HEK293 (cell line): ENCODE measurements around the gene CENPT.

Experiments used
- CTCF ChIP-seq: fragments of 450-650 bp; formaldehyde crosslinking; IDR thresholded peaks from 2 replicates; pipeline ENCODE4 v1.5.1; 2016; ENCODE audit warnings: missing biosample characterization, missing genetic modification characterization
- ZBTB11 ChIP-seq: fragments of 450-650 bp; formaldehyde crosslinking; conservative IDR thresholded peaks from 2 replicates; pipeline ENCODE4 v1.5.1; 2016; ENCODE audit warnings: low read depth, missing biosample characterization, missing genetic modification characterization
- ZNF138 ChIP-seq: fragments of 450-650 bp; formaldehyde crosslinking; IDR thresholded peaks from 2 replicates; pipeline ENCODE4 v1.5.1; 2016; ENCODE audit warnings: missing biosample characterization, missing genetic modification characterization, borderline replicate concordance
- TF ChIP-seq, protein P1 (sequence below): fragments of 450-650 bp; formaldehyde crosslinking; IDR thresholded peaks from 2 replicates; pipeline ENCODE4 v1.5.1; 2016; ENCODE audit warnings: missing biosample characterization, missing genetic modification characterization
- TF ChIP-seq, protein P2 (sequence below): fragments of 450-650 bp; formaldehyde crosslinking; optimal IDR thresholded peaks from 2 replicates; pipeline ENCODE3; 2016; ENCODE audit warnings: missing biosample characterization, mild to moderate bottlenecking, missing genetic modification characterization
- TF ChIP-seq, protein P3 (sequence below): fragments of 450-650 bp; formaldehyde crosslinking; IDR thresholded peaks from 2 replicates; pipeline ENCODE4 v1.5.1; 2016; ENCODE audit warnings: missing biosample characterization, missing genetic modification characterization

GRCh38 chr16:67858500-67858899 lies 11.0 kb upstream of the CENPT start:
- TF ChIP-seq CTCF (tag by site-specific recombination) (no peak), ZNF138 (tag by site-specific recombination) (no peak), ZBTB11 (no peak)
- TF ChIP-seq, protein P1, sequence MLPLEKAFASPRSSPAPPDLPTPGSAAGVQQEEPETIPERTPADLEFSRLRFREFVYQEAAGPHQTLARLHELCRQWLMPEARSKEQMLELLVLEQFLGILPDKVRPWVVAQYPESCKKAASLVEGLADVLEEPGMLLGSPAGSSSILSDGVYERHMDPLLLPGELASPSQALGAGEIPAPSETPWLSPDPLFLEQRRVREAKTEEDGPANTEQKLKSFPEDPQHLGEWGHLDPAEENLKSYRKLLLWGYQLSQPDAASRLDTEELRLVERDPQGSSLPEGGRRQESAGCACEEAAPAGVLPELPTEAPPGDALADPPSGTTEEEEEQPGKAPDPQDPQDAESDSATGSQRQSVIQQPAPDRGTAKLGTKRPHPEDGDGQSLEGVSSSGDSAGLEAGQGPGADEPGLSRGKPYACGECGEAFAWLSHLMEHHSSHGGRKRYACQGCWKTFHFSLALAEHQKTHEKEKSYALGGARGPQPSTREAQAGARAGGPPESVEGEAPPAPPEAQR (tag by site-specific recombination) = no peak
- TF ChIP-seq, protein P2, sequence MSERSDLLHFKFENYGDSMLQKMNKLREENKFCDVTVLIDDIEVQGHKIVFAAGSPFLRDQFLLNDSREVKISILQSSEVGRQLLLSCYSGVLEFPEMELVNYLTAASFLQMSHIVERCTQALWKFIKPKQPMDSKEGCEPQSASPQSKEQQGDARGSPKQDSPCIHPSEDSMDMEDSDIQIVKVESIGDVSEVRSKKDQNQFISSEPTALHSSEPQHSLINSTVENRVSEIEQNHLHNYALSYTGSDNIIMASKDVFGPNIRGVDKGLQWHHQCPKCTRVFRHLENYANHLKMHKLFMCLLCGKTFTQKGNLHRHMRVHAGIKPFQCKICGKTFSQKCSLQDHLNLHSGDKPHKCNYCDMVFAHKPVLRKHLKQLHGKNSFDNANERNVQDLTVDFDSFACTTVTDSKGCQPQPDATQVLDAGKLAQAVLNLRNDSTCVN (tag by site-specific recombination) = no peak
- TF ChIP-seq, protein P3, sequence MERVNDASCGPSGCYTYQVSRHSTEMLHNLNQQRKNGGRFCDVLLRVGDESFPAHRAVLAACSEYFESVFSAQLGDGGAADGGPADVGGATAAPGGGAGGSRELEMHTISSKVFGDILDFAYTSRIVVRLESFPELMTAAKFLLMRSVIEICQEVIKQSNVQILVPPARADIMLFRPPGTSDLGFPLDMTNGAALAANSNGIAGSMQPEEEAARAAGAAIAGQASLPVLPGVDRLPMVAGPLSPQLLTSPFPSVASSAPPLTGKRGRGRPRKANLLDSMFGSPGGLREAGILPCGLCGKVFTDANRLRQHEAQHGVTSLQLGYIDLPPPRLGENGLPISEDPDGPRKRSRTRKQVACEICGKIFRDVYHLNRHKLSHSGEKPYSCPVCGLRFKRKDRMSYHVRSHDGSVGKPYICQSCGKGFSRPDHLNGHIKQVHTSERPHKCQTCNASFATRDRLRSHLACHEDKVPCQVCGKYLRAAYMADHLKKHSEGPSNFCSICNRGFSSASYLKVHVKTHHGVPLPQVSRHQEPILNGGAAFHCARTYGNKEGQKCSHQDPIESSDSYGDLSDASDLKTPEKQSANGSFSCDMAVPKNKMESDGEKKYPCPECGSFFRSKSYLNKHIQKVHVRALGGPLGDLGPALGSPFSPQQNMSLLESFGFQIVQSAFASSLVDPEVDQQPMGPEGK (tag by site-specific recombination) = no peak
